Loucy (cell line): ENCODE data around the gene MTMR10.

Source experiments
- H2AFZ ChIP-seq: fragments of 200-600 bp; sonication (generic); 2 replicates; pipeline ENCODE4 v1.6.0; 2016; ENCODE audit warnings: antibody characterized with exemption, mild to moderate bottlenecking, low read length, moderate library complexity
- H3F3A ChIP-seq: fragments of 200-600 bp; 2 replicates; pipeline ENCODE4 v1.6.0; 2016; ENCODE audit warnings: antibody characterized with exemption, low read depth, mild to moderate bottlenecking
- H3K27me3 ChIP-seq: fragments of 200-600 bp; sonication (generic); 2 replicates; pipeline ENCODE4 v1.6.1; 2014; ENCODE audit warnings: low read length, mild to moderate bottlenecking; ENCODE audit not compliant: insufficient read depth, poor library complexity, severe bottlenecking
- H3K36me3 ChIP-seq: fragments of 200-600 bp; sonication (generic); 2 replicates; pipeline ENCODE4 v1.6.1; 2016; ENCODE audit warnings: low read length; ENCODE audit not compliant: insufficient read depth
- H3K4me1 ChIP-seq: fragments of 200-600 bp; sonication (generic); 2 replicates; pipeline ENCODE4 v1.5.1; 2014; ENCODE audit warnings: low read length, mild to moderate bottlenecking; ENCODE audit not compliant: insufficient read depth, poor library complexity, severe bottlenecking
- H3K4me2 ChIP-seq: fragments of 200-600 bp; sonication (generic); 2 replicates; pipeline ENCODE4 v1.6.0; 2014; ENCODE audit warnings: antibody characterized with exemption, low read length, low read depth, mild to moderate bottlenecking; ENCODE audit not compliant: poor library complexity, severe bottlenecking
- H3K4me3 ChIP-seq: fragments of 200-600 bp; sonication (generic); 2 replicates; pipeline ENCODE4 v1.5.1; 2014; ENCODE audit warnings: low read length, mild to moderate bottlenecking, mixed read lengths; ENCODE audit not compliant: poor library complexity, severe bottlenecking
- H3K79me2 ChIP-seq: fragments of 200-600 bp; sonication (generic); 2 replicates; pipeline ENCODE4 v1.6.1; 2014; ENCODE audit warnings: low read length; ENCODE audit not compliant: insufficient read depth
- H3K9ac ChIP-seq: fragments of 200-600 bp; sonication (generic); 2 replicates; pipeline ENCODE4 v1.6.0; 2014; ENCODE audit warnings: mild to moderate bottlenecking, low read depth, low read length, moderate library complexity; ENCODE audit not compliant: poor library complexity, severe bottlenecking
- H3K9me2 ChIP-seq: fragments of 200-600 bp; sonication (generic); replicated peaks from 2 replicates; pipeline ENCODE4 v1.6.1; 2016; ENCODE audit warnings: low read depth, low read length, mixed read lengths
- H3K9me3 ChIP-seq: fragments of 200-600 bp; sonication (generic); 2 replicates; pipeline ENCODE4 v1.6.1; 2014; ENCODE audit warnings: mild to moderate bottlenecking, antibody characterized with exemption, low read length, low read depth; ENCODE audit not compliant: insufficient read depth
- H4K20me1 ChIP-seq: fragments of 200-600 bp; sonication (generic); 2 replicates; pipeline ENCODE4 v1.6.0; 2014; ENCODE audit warnings: antibody characterized with exemption, low read length, mild to moderate bottlenecking; ENCODE audit not compliant: insufficient read depth, poor library complexity, severe bottlenecking
- CTCF ChIP-seq: fragments of 200-600 bp; sonication (generic); conservative IDR thresholded peaks from 2 replicates; pipeline ENCODE4 v1.5.1; 2014; ENCODE audit warnings: mild to moderate bottlenecking, antibody characterized with exemption, low read length
- EZH2phosphoT487 ChIP-seq: fragments of 200-600 bp; IDR thresholded peaks from 2 replicates; pipeline ENCODE4 v1.6.1; 2018; ENCODE audit warnings: antibody characterized with exemption, mild to moderate bottlenecking, moderate library complexity, borderline replicate concordance

Gene MTMR10

GRCh38 chr15:30990036-30990435 lies 1.4 kb downstream of the MTMR10 start:
- no peaks in the 10 kb centered on the region for H3F3A ChIP-seq
- H3K4me1 ChIP-seq, result peaks cover 68% of the 10 kb centered on the region
- H3K4me3 ChIP-seq, result peak overlapping the region; percentile 86
- no peaks in the 10 kb centered on the region for H3K9me3 ChIP-seq
- H3K27me3 ChIP-seq, result no peaks in the 10 kb centered on the region
- no peak overlapping the region for H2AFZ ChIP-seq
- peak overlapping the region; percentile 92 for H3K4me2 ChIP-seq
- H3K79me2 ChIP-seq, result peaks cover 59% of the 10 kb centered on the region
- H4K20me1 ChIP-seq, result peaks cover 23% of the 10 kb centered on the region
- TF ChIP-seq CTCF, result peak; percentile 39
- no peak for TF ChIP-seq EZH2phosphoT487
- peaks cover 7% of the 10 kb centered on the region; the same call in 1 of the 2 replicates for H3K36me3 ChIP-seq
- H3K9me2 ChIP-seq, result no peaks in the 10 kb centered on the region
- peak overlapping the region; percentile 90 for H3K9ac ChIP-seq

- H3K4me2 ChIP-seq, result peak overlapping the region; percentile 64
- H3K36me3 ChIP-seq, result peaks cover 15% of the 10 kb centered on the region; the same call in 1 of the 2 replicates
- no peaks in the 10 kb centered on the region for H3K9me2 ChIP-seq
Observed at GRCh38 chr15:30985081-30985531, 6.3 kb downstream of the MTMR10 start.

GRCh38 chr15:30984542-30984941 lies 6.9 kb downstream of the MTMR10 start:
- Histone ChIP-seq H3K36me3 (peaks cover 20% of the 10 kb centered on the region; the same call in 1 of the 2 replicates), H3K9me2 (no peaks in the 10 kb centered on the region), H3F3A (no peaks in the 10 kb centered on the region), H2AFZ (no peak overlapping the region), H3K79me2 (peaks cover 97% of the 10 kb centered on the region), H3K4me3 (peak overlapping the region; percentile 38), H3K9me3 (no peaks in the 10 kb centered on the region), H3K9ac (peak overlapping the region; percentile 4), H3K4me2 (peak overlapping the region; percentile 64), H4K20me1 (peaks cover 29% of the 10 kb centered on the region), H3K27me3 (no peaks in the 10 kb centered on the region), H3K4me1 (peaks cover 72% of the 10 kb centered on the region)
- TF ChIP-seq EZH2phosphoT487 (no peak), CTCF (no peak)

More at GRCh38 chr15:30985081-30985531, 6.3 kb downstream of the MTMR10 start:
- Histone ChIP-seq H3K27me3 (no peaks in the 10 kb centered on the region), H2AFZ (no peak overlapping the region), H3K4me1 (peaks cover 72% of the 10 kb centered on the region), H3K4me3 (peak overlapping the region; percentile 38), H4K20me1 (peaks cover 29% of the 10 kb centered on the region), H3K9me3 (no peaks in the 10 kb centered on the region), H3K9ac (peak overlapping the region; percentile 34), H3K79me2 (peaks cover 97% of the 10 kb centered on the region), H3F3A (no peaks in the 10 kb centered on the region)
- TF ChIP-seq EZH2phosphoT487 (no peak), CTCF (no peak)
